GM21717 (cell line): ENCODE measurements around the gene SULT2B1.
"Not testable (repeated sequence)": the region's sequence is repeated elsewhere in the genome, so short reads cannot be mapped to it uniquely, and the experiment has no call there.

Experiments used
- ATAC-seq: cut with Tn5 transposase; IDR thresholded peaks from one replicate; pipeline ENCODE4 v1.9.1; 2021; ENCODE audit warnings: mild to moderate bottlenecking, moderate library complexity; ENCODE audit not compliant: unreplicated experiment

SULT2B1 gene

DNA sequence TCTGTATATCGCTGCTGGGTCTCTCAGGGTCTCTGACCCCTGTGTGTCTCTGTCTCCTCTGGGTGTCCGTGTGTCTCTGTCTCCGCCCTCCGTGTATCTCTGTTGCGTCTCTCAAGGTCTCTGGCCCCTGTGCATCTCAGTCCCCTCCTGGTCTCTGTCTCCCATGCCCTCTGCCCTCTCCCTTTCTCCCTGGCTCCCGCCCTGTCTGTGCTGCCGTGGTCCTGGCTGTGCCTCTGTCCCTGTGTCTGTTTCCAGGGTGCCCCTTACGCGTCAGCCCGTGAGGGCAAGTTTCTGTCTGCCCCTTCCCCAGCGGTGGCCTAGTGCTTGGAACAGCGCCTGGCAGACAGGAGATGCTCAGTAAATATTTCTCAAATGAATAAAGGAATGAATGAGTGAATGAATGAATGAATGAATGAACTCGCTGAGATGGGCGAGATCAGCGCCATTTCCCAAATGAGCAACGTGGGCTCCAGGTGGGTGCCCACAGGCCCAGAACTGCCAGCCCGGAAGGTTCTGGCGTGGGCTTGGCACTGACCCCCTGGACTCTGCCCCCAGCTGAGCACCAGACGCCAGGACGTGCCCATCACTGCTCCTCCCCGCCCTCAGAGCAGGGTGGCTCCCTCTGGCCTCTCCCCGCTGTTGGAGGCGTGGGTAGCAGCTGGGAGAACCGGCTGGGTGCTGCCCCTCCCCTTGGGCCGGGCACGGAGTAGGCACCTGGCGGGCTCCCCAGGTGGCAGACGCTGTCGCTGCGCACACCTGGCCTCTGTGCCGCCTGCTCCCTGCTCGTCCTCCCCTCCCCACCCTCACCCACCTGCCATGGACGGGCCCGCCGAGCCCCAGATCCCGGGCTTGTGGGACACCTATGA lies at the start of gene SULT2B1:
Gene SULT2B1, plus strand, starts transcription at position 736 of the 866 bp plus-strand sequence. Its CDS starts 81 bp downstream, at position 817.
- no peak for ATAC-seq

DNA sequence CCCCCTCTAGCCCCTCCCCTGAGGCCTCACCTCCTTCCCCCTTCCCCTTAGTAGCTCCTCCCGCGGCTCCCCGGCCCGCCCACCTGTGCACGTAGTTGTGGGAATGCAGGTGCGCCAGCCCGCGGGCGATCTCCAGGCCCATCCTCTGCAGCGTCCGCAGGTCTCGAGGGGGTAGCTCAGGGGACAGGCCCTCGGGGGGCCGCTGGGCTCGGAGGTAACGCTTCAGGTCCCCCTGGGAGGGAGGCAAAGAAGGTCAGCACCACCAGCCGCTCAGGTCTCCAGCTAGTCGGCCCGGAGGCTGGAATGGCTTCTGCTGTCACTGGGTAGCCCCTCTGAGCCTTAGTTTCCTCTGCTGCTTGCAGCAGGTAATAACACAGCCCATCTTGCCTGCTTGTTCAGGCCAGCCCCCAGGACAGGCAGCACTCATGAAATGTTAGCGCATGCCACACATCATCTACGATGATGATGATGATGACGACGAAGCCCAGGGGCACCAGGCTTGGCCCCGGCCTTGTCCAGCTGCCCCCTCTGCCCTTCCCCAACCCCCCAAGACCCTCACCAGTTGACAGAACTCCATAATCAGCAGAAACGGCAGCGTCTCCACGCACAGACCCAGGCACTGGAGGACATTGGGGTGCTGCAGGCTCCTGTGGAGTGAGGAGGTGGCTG lies 49.5 kb upstream of the SULT2B1 start:
- no peak for ATAC-seq

DNA sequence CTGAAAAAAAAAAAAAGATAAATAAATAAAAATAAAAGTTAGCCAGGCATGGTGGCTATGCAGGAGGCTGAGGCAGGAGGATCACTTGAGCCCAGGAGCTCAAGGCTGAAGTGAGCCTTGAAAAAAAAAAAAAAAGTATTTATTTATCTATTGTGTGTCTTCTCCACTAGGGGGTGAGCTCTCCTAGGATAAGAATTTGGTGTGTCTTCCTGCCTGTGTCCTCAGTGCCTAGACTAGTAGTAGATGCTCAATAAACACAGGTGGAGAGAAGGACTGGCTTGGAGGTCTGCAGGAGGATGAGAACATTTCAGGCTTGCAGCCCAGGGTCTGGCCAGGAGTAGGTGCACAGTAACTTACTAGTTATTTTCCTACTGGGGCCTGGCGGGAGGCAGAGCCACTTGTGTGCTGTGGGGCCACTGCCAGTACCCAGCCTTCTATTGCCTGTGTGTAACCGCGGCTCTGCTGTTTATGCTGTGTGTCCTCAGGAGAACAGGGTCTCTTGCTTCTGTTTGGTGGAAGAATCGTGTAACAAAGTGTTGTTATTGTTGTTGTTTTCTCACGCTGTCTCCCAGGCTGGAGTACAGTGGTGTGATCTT lies 45.7 kb upstream of the SULT2B1 start:
- no peak for ATAC-seq

DNA sequence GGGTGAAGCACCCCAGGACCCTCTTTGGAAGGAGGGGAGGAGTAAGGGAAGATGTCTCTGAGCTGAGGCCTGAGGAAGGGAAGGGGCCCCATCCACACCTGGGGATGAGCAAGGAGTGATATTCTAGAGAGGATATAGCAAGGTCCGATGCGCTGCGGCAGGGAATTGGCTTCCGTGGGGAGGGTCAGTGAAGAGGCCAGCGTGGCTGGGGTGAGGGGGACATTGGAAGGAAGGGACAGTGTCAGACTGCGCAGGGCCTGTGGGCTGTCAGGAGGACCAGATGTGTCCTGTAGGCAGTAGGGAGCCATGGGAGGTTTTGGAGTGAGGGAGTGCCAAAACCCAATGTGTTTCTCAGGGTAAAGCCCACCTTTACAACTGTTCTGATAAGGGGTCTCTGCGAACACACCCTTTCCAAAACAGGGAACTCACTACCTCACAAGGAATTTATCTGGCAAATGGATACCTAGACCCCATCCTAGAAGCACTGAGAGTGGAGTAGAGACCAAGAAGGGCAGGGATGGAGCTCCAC lies 44.0 kb upstream of the SULT2B1 start:
- ATAC-seq = no peak

DNA sequence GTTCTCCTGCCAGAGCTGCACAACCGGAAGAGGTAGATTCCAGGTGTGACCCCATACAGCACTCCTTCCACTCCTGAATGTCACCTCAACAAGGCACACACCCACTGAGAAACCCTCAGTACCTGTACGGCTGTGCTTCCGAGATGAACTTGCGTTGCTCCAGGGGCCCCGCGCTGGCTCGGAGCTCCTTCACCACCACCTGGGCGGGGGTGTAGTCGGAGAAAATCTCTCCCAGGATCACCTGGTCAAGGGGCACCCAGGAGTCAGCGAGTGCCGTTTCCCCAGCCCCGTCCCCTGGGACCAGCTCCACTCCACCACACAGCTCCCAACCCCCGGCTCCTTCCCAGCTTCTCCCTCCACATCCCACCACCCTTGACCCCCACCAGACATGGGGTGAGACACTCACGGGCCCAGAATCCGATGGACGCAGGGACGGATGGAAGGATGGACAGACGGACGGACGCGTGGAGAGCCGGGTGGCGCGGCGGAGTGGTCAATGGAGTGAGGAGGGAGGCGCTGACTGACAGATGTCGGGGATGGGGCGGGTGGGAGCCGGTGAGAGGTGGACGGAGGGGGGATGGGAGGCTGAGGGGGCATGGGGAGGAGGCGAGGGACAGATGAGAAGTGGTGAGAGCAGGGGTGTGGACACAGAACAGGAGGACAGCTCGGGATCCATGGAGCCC lies 43.1 kb upstream of the SULT2B1 start:
- ATAC-seq = no peak

DNA sequence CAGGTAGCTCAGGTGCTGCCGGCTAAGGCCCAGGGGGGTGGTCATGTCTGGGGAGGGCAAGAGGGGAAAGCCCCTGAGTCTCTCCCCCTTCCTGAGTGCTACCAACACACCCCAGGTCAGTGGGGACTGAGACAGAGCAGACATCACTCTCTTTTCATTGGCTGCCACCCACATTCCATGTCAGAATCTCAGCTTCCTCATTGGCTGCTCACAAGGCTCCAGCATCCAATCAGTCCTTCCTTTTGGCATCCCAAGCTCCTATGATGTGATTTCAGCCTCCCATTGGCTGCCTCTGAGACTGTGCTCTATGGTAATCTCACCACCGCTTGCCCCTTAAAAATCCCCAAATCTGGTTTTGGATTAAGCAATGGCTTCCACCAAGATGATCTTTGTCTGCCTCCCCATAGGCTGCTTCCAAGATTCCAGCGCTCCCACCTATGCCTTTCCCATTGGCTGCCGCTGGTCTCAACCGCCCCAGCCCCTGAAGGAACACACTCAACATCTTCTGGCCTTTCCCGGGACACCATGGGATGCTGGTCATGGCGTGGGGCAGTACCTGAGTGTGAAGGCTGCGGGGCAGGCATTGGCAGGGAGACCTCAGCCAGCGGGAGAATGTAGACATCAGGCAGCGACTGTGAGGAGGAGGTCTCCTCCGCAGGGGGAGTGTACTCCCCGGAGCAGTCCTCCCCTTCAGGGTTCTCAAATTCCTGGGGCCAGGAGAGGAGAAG lies 42.3 kb upstream of the SULT2B1 start:
- no peak for ATAC-seq

DNA sequence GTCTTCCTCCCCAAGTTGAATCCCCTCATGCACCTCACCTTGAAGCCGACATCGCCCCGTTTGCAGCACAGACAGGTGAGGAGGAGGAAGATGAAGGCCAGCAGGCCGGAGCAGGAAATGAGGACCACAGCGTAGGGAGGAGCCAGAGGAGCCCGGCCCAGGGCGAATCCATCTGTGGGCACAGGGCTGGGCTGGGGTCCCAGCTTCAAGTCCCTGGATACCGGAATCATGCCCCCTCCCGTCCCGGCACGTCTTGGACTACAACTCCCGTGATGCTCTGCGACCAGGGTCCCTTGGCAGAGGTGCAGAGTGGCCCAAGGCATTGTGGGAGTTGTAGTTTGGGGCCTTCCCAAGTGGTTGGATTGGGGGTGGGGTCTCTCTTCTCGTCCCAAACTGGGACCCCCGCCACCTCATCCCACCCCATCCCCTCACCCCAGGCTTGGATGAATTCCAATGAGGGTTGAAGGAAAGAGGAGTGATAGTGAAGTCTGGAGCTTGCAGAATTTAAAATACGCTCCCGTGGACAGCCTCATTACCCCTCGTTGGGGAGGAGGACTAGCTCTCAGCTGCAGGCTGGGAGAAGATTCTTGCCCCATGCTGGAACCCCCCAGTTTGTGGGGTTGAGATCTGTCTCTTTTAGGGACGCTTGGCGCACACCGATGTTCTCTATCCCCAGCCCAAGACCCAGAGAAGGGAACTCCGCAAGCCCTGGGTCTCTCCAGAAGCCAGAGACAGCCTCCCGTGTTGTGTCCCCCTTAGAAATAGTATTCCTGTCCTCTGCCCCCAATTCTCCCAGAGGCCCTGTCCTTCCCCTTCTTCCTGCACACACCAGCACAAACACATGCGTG lies 41.3 kb upstream of the SULT2B1 start:
- no peak for ATAC-seq

DNA sequence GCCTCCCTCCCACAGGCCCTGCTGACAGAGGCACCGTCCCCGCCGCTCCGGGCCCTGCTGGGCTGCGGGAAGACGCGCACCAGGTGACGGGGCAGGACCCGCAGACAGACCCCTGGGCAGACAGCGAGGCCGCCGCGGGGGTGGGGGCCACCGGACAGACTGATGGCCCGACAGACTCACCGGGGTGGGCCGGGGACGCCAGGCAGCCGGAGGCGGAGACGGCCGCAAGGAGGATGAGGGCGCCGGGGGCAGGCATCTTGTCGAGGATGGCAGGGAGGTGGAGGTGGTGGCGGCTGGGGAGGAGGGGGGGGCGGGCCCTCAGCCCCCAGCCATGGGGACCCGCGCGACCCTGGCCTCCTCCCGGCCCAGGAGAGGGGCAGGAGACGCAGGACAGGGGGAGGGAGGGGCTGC lies 40.6 kb upstream of the SULT2B1 start:
- ATAC-seq = no peak

DNA sequence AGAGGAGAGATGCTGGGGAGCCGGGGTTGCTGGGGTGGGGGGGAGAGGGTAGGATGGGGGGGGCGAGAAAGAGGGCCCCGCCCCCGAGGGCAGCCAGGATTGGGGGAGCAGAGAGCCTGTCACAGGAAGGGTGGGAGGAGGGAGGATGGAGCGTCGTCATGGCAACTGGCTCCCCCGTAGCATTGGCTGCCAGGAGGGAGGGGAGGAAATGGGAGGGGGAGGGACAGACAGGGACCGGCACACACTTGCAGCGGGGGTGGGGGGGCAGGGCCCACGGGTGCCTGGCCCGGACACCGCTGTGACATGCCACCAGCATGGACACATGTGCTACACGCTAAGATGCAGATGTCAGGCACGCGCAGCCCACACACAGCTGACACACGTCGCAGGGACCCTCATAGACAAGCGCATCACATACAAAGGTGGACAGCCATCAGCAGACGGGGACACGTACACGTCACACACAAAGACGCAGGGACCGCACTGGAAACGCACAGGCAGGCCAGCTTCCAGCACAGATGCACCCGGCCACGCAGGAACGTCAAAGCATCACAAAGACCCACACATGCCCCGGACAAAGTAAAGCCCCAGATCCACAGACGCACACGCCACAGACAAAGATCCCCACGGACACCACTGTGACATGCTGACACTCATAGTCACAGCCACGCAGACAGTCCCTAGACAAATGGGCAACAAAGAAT lies 40.0 kb upstream of the SULT2B1 start, which contains the start of gene LMTK3:
Gene LMTK3, minus strand, starts transcription at position 36 of the 704 bp plus-strand sequence. CDS start 259 bp downstream, outside the sequence.
- no peak for ATAC-seq

DNA sequence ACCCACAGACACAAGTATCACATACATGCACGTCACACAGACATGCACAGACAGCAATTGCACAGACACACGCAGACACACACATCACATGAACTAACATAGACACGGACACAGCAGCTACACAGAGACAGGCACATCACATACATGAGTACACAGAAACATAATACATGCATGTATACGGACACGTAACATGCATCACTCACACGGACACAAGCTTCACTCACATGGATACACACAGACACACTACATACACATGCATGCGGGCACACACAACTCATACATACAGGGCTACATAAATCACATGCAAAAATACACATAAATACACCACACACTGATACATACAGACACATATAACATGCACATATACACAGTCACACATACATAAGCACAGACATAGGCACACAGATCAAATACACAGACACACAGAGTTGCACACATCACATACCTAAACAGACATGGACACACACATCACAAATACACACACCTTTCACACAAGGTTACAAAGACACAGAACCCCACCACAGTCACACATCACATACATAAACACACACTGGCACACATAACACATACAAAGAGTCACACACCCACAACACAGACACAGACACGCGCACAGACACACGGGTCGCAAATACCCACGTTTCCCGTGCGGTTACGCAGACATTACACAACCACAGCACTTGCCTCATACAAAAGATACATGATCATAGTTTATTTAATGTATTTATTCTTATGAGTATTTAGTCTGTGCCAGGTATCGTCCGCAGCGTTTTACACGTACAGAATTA lies 39.3 kb upstream of the SULT2B1 start:
- ATAC-seq = no peak

DNA sequence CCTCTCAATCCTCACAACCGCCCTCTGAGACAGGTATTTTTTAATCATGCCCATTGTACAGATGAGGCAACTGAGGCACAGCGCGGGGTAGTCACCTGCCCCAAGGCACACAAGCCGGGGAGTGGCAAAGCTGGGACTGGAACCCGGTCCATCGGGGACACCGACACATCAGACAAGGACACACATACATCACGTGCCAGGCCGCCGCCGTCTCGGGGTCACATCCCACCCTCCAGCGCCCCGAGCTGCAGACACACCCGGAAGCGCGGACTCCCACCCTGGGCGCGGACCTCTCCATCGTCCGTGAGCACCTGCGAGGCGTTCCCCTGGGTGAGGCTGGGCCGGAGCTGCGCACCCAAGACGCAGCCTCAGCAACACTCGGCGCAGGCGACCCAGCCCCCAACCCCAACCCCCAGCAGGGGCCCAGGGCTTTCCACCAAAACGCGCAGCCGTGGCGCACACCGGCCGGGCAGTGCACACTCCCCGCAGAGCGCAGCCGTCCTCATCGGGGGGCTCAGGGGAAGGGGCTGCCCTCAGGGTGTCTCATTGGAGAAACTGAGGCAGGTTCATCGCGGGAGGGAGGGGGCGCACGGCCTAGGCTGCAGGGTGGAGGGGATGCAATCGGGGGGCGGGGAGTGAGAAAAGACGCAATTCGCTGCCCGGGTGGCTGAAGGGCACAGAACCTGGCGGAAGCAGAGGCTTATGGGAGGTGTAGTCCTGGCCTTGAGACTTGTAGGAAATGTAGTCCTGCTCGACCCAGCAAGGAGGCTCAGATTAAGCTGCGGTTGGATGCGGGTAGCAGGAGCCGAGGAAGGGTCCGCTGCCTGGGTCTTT lies 38.5 kb upstream of the SULT2B1 start:
- no peak for ATAC-seq

DNA sequence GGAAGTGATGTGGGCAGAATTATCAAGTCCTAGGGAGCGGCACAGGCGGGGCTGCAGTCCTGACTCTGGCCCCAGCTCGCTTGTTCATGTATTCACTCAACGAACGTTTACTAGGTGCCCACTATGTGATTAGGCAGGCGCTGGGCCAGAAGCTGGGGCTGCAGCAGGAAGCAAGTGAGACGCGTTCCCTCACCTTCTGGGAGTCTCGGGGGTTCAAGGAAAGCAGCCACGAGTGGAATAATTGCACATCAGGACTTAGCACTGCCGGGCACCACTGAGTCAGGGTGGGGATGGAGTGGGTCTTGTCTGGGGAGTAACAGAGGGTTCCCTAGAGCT lies 37.9 kb upstream of the SULT2B1 start:
- no peak for ATAC-seq

DNA sequence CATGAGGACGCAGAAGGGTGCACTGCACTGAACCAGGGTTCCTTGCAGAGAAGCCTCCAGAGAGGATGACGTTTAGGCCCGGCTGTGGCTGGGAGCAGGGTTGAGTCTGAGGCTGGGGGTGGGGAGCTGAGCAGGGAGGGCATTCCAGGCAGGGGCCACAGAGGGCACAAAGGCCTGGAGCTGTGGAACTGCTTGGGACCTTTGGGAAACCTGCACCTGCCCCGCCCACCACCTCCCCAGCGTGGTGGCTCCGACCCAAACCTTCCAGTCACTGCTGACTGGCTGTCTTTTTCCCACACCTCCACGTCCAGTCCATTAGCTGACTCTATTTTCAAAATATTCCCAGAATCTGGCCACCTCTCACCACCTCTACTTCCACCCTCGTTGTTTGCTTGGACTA lies 35.4 kb upstream of the SULT2B1 start:
- no peak for ATAC-seq

DNA sequence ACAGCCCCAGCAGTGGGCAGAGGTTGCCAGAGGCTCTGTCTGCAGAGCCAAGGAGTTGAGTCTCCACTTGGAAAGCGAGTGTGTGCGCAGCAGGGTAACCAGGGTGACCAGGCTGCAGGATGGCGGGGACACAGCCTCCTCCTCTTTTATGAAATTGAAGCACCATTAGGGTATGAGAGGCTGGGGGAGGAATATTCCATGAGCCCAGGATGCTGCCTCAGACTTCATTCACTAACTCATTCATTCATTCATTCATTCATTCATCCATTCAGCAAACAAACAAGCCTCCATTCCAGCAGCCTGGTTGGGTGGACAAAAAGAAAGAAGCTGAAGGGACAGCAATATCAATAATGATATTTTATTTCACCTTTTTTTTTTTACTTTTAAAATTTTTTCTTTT lies 33.8 kb upstream of the SULT2B1 start:
- ATAC-seq = no peak

DNA sequence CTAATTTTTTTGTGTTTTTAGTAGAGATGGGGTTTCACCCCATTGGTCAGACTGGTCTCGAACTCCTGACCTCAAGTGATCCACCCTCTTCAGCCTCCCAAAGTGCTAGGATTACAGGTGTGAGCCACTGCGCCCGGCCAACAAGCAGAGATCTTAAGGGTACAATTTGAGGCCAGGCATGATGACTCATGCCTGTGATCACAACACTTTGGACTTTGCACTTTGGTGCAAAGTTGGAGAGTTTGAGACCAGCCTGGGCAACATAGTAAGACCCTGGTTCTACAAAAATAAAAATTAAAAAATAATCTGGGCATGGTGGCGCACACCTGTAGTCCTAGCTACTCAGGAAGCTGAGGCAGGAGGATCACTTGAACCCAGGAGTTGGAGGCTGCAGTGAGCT lies 32.5 kb upstream of the SULT2B1 start:
- ATAC-seq = not testable (repeated sequence)

DNA sequence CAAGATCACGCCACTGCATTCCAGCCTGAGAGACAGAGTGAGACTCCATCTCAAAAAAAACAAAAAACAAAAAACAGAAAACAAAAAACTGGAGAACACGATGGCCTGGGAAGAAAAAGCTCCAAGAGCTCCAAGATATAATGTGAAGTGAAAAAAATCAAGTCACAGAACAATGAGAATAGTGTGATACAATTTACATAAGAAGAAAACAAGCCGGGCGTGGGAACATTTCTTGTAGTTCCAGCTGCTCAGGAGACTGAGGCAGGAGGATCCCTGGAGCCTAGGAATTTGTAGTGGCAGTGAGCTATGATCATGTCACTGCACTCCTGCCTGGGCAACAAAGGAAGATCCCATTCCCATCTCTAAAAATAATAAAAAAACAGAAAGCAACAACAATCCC lies 31.8 kb upstream of the SULT2B1 start:
- no peak for ATAC-seq

DNA sequence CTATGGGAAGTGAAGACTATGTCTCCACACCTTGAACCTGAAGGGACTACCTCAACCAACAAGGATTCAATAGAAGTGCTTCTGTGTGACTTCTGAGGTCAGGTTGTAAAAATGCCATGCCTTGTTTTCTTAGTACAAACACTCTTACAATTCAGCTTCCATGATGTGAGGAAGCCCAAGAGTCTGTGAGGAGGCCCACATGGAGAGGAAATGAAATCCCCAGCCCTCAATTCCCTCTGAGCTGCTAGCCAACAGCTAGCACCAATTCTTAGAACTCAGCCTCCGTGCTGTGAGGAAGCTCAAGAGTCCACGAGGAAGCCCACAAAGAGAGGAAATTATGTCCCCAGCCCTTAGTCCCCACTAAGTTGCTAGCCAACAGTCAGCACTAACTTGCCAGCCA lies 27.8 kb upstream of the SULT2B1 start:
- no peak for ATAC-seq
